GM19193 (cell line): Measurements from ENCODE around the gene CRIP2.

Experiments
- POLR2A ChIP-seq: IDR thresholded peaks from 4 replicates; pipeline ENCODE4 v1.6.1; 2011; ENCODE audit not compliant: insufficient read depth, insufficient read length; ENCODE audit errors: extremely low read depth

The CRIP2 gene

GRCh38 chr14:105525861-105526775 is 51.5 kb downstream of the CRIP2 start, which contains the start of gene TMEM121:
TSS of gene TMEM121 (plus strand) at chr14:105526583. CDS start at chr14:105528835, 2,252 bp downstream.
- no peak for TF ChIP-seq POLR2A

GRCh38 chr14:105526776-105527380 is 52.3 kb downstream of the CRIP2 start:
- TF ChIP-seq POLR2A, result no peak

GRCh38 chr14:105527381-105527825 is 52.8 kb downstream of the CRIP2 start:
- no peak for TF ChIP-seq POLR2A

GRCh38 chr14:105527826-105528585 is 53.4 kb downstream of the CRIP2 start:
- no peak for TF ChIP-seq POLR2A

- TF ChIP-seq POLR2A, result no peak
Observed at GRCh38 chr14:105528586-105529318, 54.1 kb downstream of the CRIP2 start.

- no peak for TF ChIP-seq POLR2A
Observed at GRCh38 chr14:105529319-105529568, 54.6 kb downstream of the CRIP2 start.
